GM18526 (cell line): Measurements from ENCODE around the gene NDUFAF8.

Experiments
- POLR2A ChIP-seq: IDR thresholded peaks from 3 replicates; pipeline ENCODE4 v1.6.1; 2011; ENCODE audit not compliant: insufficient read length; ENCODE audit errors: extremely low read depth

Gene NDUFAF8

GRCh38 chr17:81279278-81280275 lies 40.5 kb downstream of the NDUFAF8 start:
- no peak for TF ChIP-seq POLR2A

- no peak for TF ChIP-seq POLR2A
Observed at GRCh38 chr17:81280571-81280970, 41.5 kb downstream of the NDUFAF8 start.

- no peak for TF ChIP-seq POLR2A
Observed at GRCh38 chr17:81282141-81282540, 43.0 kb downstream of the NDUFAF8 start.

GRCh38 chr17:81282876-81283275 lies 43.8 kb downstream of the NDUFAF8 start:
- no peak for TF ChIP-seq POLR2A

- peak; percentile 43 for TF ChIP-seq POLR2A
Observed at GRCh38 chr17:81285179-81285878, 46.2 kb downstream of the NDUFAF8 start.

GRCh38 chr17:81285894-81286293 lies 46.8 kb downstream of the NDUFAF8 start:
- no peak for TF ChIP-seq POLR2A

GRCh38 chr17:81286491-81287145 lies 47.5 kb downstream of the NDUFAF8 start:
- no peak for TF ChIP-seq POLR2A

GRCh38 chr17:81287152-81287551 lies 48.0 kb downstream of the NDUFAF8 start:
- TF ChIP-seq POLR2A = no peak

GRCh38 chr17:81287741-81288430 lies 48.8 kb downstream of the NDUFAF8 start:
- no peak for TF ChIP-seq POLR2A

- TF ChIP-seq POLR2A = no peak
Observed at GRCh38 chr17:81288715-81289114, 49.6 kb downstream of the NDUFAF8 start.

- no peak for TF ChIP-seq POLR2A
Observed at GRCh38 chr17:81289627-81290026, 50.5 kb downstream of the NDUFAF8 start.

- no peak for TF ChIP-seq POLR2A
Observed at GRCh38 chr17:81290230-81290629, 51.1 kb downstream of the NDUFAF8 start.
